ENCODE data around the gene CFAP43.

- TF ChIP-seq POLR2A (IDR thresholded peaks at IDR 0.05) (no peak), CTCF (IDR thresholded peaks at IDR 0.05) (no peak), EP300 (IDR thresholded peaks at IDR 0.05) (no peak)
Measured at GRCh38 chr10:104099269-104099668, 132.9 kb downstream of the CFAP43 start.

Measured in sigmoid colon (tissue), 4 donors.